PC-9 (cell line): ENCODE measurements around the gene RTBDN.

Source experiments
- EZH2 ChIP-seq: fragments of 200-600 bp; sonication (generic); IDR thresholded peaks from 2 replicates; pipeline ENCODE4 v1.8.0; 2017; ENCODE audit warnings: antibody characterized with exemption, low read depth
- TF ChIP-seq, protein P1 (sequence below): fragments of 200-600 bp; sonication (generic); conservative IDR thresholded peaks from 2 replicates; pipeline ENCODE4 v1.6.1; 2017; ENCODE audit warnings: mixed run types, antibody characterized with exemption, mild to moderate bottlenecking, moderate library complexity

DNA sequence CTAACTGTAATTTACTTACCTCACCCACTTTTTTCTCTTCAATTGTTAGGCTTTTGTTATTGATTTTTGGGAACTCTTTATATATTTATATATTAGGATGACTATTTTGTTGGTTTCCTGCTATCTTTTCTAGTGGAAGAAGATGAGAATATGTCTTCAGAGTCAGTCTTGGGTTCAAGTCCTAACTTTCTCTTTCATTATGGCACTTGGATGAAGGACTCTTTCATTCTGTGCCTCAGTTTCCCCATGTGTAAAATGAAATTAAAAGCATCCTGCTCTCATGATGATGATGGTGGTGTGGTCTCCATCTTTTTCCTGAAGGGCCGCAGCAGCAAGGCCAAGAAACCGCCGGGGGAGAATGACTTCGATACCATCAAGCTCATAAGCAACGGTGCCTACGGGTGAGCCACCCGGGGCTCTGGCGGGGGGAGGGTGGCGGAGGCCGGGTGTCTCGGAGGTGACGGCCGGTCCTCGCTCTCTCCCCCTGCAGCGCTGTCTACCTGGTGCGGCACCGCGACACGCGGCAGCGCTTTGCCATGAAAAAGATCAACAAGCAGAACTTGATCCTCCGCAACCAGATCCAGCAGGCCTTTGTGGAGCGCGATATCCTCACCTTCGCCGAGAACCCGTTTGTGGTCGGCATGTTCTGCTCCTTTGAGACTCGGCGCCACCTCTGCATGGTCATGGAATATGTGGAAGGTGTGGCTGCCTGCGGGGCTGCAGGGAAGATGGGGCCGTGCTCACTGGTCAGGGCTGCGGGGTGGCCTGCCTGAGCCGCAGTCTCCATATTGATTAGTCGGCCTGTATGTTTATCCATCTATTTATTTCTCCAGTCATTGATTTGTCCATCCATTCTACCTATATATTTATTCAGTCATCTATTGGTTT, 23.9 kb upstream of the RTBDN start:
- TF ChIP-seq, protein P1, sequence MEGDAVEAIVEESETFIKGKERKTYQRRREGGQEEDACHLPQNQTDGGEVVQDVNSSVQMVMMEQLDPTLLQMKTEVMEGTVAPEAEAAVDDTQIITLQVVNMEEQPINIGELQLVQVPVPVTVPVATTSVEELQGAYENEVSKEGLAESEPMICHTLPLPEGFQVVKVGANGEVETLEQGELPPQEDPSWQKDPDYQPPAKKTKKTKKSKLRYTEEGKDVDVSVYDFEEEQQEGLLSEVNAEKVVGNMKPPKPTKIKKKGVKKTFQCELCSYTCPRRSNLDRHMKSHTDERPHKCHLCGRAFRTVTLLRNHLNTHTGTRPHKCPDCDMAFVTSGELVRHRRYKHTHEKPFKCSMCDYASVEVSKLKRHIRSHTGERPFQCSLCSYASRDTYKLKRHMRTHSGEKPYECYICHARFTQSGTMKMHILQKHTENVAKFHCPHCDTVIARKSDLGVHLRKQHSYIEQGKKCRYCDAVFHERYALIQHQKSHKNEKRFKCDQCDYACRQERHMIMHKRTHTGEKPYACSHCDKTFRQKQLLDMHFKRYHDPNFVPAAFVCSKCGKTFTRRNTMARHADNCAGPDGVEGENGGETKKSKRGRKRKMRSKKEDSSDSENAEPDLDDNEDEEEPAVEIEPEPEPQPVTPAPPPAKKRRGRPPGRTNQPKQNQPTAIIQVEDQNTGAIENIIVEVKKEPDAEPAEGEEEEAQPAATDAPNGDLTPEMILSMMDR: no peak
- TF ChIP-seq EZH2: no peak
